GM23248 (cell line): ENCODE data around the gene KIF25. TPM values are rescaled to one million over a fixed set of nuclear protein-coding genes. Genes with fewer than 3 reads are reported as not detected.
"Not testable (repeated sequence)": the region's sequence is repeated elsewhere in the genome, so short reads cannot be mapped to it uniquely, and the experiment has no call there.

ENCODE experiments used
- DNase-seq: peaks from one replicate; pipeline ENCODE4 v3.0.0-alpha.2; 2015
- H2AFZ ChIP-seq: fragments of 200-600 bp; sonication (generic); 2 replicates; pipeline ENCODE4 v1.6.1; 2016; ENCODE audit warnings: antibody characterized with exemption
- H3F3A ChIP-seq: fragments of 200-600 bp; sonication (generic); 2 replicates; pipeline ENCODE4 v1.6.1; 2016; ENCODE audit warnings: mild to moderate bottlenecking, antibody characterized with exemption, mixed run types; ENCODE audit not compliant: insufficient read depth
- H3K27ac ChIP-seq: fragments of 200-600 bp; sonication (generic); 2 replicates; pipeline ENCODE4 v1.5.1; 2016; ENCODE audit warnings: mild to moderate bottlenecking
- H3K27me3 ChIP-seq: fragments of 200-600 bp; sonication (generic); replicated peaks from 2 replicates; pipeline ENCODE4 v1.6.1; 2016; ENCODE audit warnings: mild to moderate bottlenecking; ENCODE audit not compliant: insufficient read depth
- H3K36me3 ChIP-seq: fragments of 200-600 bp; sonication (generic); 2 replicates; pipeline ENCODE4 v1.6.1; 2016; ENCODE audit warnings: low read depth, mild to moderate bottlenecking
- H3K4me1 ChIP-seq: fragments of 200-600 bp; sonication (generic); 2 replicates; pipeline ENCODE4 v1.6.1; 2016; ENCODE audit warnings: mild to moderate bottlenecking; ENCODE audit not compliant: insufficient read depth
- H3K4me2 ChIP-seq: fragments of 200-600 bp; sonication (generic); one replicate; pipeline ENCODE4 v1.6.1; 2016; ENCODE audit warnings: mild to moderate bottlenecking; ENCODE audit not compliant: unreplicated experiment
- H3K4me3 ChIP-seq: fragments of 200-600 bp; sonication (generic); 2 replicates; pipeline ENCODE4 v1.5.1; 2016; ENCODE audit warnings: mild to moderate bottlenecking
- H3K79me2 ChIP-seq: fragments of 200-600 bp; sonication (generic); 2 replicates; pipeline ENCODE4 v1.6.1; 2016; ENCODE audit warnings: mild to moderate bottlenecking; ENCODE audit not compliant: insufficient read depth
- H3K9ac ChIP-seq: fragments of 200-600 bp; sonication (generic); 2 replicates; pipeline ENCODE4 v1.6.1; 2016; ENCODE audit warnings: mild to moderate bottlenecking
- H3K9me2 ChIP-seq: fragments of 200-600 bp; sonication (generic); 2 replicates; pipeline ENCODE4 v1.6.1; 2016; ENCODE audit warnings: mixed run types, mild to moderate bottlenecking, moderate library complexity; ENCODE audit not compliant: insufficient read depth
- H3K9me3 ChIP-seq: fragments of 200-600 bp; sonication (generic); one replicate; pipeline ENCODE4 v1.6.1; 2017; ENCODE audit warnings: low read depth
- H4K20me1 ChIP-seq: fragments of 200-600 bp; sonication (generic); 2 replicates; pipeline ENCODE4 v1.6.0; 2016; ENCODE audit not compliant: insufficient read depth
- EZH2 ChIP-seq: fragments of 200-600 bp; sonication (generic); IDR thresholded peaks from 2 replicates; pipeline ENCODE4 v1.6.1; 2018; ENCODE audit warnings: antibody characterized with exemption, mild to moderate bottlenecking; ENCODE audit not compliant: insufficient read depth, poor library complexity, severe bottlenecking
- EZH2phosphoT487 ChIP-seq: fragments of 200-600 bp; sonication (generic); IDR thresholded peaks from 2 replicates; pipeline ENCODE4 v1.6.1; 2018; ENCODE audit warnings: antibody characterized with exemption, moderate library complexity, mild to moderate bottlenecking, low read depth; ENCODE audit not compliant: insufficient read depth
- WGBS, 2 experiments: methylation state at CpG; one replicate each; pipeline ENCODE4 v1.1.6; 2015 to 2017; ENCODE audit warnings: low lambda C conversion rate in 2 of 2, low coverage in 1 of 2; ENCODE audit errors: missing lambda C conversion rate in 2 of 2; 5-methylcytosine and 5-hydroxymethylcytosine counted together
- in situ Hi-C: fragments of 300-500 bp; cut with MboI; formaldehyde crosslinking; loops from 2 replicates; pipeline ENCODE4 v1.15.0; 2020
- polyA plus RNA-seq: library from polyadenylated mRNA; unstranded; fragments of >200 nt; fragmentation: Nextera tagmentation; extraction: Ambion mirVana; gene quantifications from 2 replicates; pipeline ENCODE4 v1.2.1, GENCODE V29; 2016
- total RNA-seq: library from RNA; depleted of rRNA; stranded (reverse); fragments of >200 nt; shearing (Covaris generic); gene quantifications from 2 replicates; pipeline ENCODE4 v1.2.3, GENCODE V29; 2014

The KIF25 gene
- total and polyA plus RNA-seq, 2 experiments from 2014 or later = not detected

DNA sequence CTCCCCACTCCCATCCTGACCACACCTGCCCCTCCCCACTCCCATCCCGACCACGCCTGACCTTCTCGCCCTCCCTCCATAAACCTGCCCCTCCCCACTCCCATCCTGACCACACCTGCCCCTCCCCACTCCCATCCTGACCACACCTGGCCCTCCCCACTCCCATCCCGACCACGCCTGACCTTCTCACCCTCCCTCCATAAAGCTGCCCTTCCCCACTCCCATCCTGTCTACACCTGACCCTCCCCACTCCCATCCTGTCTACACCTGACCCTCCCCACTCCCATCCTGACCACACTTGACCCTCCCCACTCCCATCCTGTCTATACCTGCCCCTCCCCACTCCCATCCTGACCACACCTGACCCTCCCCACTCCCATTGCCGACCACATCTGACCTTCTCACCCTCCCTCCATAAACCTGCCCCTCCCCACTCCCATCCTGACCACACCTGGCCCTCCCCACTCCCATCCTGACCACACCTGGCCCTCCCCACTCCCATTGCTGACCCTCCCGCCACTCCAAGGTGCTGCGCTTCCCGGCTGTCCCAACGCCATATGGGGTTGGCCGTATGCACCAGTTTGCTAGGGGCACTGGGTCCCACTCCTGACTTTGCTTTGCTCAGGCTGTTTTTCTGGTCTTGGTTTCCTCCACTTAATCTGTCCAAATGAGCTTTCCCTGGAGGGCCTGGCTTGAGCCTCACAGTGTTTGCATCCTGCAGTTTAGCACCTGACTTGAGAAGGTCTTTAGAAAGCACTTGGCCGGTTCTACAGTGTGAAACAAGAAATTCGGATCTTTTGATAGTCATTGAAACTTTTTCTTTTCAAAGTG lies 2.9 kb downstream of the KIF25 start:
- H3K27me3 ChIP-seq = peaks cover 27% of the 10 kb centered on the region
- H3K9me3 ChIP-seq = no peaks in the 10 kb centered on the region
- WGBS, 2 experiments = 81 to 84% methylated on average over 7 to 13 of the region's 13 CpGs
- H3K4me1 ChIP-seq = no peaks in the 10 kb centered on the region
- H3K36me3 ChIP-seq = no peaks in the 10 kb centered on the region
- H3K27ac ChIP-seq = no peak overlapping the region
- H3K9me2 ChIP-seq = no peaks in the 10 kb centered on the region
- in situ Hi-C loops = no loop called here
- no peak for DNase-seq
- no peak overlapping the region for H2AFZ ChIP-seq
- no peaks in the 10 kb centered on the region for H3K79me2 ChIP-seq
- H4K20me1 ChIP-seq = no peaks in the 10 kb centered on the region
- H3K4me3 ChIP-seq = no peak overlapping the region
- no peak for TF ChIP-seq EZH2
- no peak for TF ChIP-seq EZH2phosphoT487
- H3K4me2 ChIP-seq = no peak overlapping the region
- H3K9ac ChIP-seq = no peak overlapping the region
- H3F3A ChIP-seq = 0 out of 2 replicates have a peak, but pooled peaks cover 7% of the 10 kb centered on the region

DNA sequence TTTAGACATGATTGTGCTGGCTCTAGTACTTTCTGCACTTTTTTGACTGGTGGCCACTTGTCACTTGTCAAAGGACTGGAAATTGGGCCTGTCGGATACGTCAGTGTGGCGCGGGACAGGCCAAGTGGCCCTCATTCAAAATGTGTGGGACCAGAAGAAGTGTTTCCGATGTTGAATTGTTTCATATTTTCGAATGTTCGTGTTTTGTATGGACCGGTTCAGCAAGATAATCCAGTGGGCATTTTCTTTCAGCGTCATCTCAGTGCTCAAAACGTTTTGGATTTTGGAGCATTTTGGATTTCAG lies 3.5 kb downstream of the KIF25 start:
- Histone ChIP-seq H3K9me2 (no peaks in the 10 kb centered on the region), H3K36me3 (no peaks in the 10 kb centered on the region), H3F3A (0 out of 2 replicates have a peak, but pooled peaks cover 8% of the 10 kb centered on the region), H3K27me3 (peaks cover 27% of the 10 kb centered on the region), H3K4me1 (no peaks in the 10 kb centered on the region), H3K79me2 (no peaks in the 10 kb centered on the region), H2AFZ (no peak overlapping the region), H4K20me1 (no peaks in the 10 kb centered on the region), H3K9me3 (no peaks in the 10 kb centered on the region), H3K27ac (no peak overlapping the region), H3K4me3 (no peak overlapping the region), H3K9ac (no peak overlapping the region), H3K4me2 (no peak overlapping the region)
- WGBS, 2 experiments = 95 to 98% methylated on average over 10 of the region's 10 CpGs
- TF ChIP-seq EZH2 (no peak), EZH2phosphoT487 (no peak)
- in situ Hi-C loops = no loop called here
- DNase-seq = no peak

DNA sequence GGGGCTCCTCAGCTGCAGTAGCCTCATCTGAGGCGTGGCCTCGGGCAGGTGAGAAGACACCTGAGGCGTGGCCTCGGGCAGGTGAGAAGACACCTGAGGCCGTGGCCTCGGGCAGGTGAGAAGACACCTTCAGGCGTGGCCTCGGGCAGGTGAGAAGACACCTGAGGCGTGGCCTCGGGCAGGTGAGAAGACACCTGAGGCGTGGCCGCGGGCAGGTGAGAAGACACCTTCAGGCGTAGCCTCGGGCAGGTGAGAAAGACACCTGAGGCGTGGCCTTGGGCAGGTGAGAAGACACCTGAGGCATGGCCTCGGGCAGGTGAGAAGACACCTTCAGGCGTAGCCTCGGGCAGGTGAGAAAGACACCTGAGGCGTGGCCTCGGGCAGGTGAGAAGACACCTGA lies 4.0 kb downstream of the KIF25 start:
- H3K79me2 ChIP-seq, H3K9me3 ChIP-seq, H3K9me2 ChIP-seq, H3K27ac ChIP-seq, H3K9ac ChIP-seq, H3K4me3 ChIP-seq, DNase-seq, H3K4me1 ChIP-seq, H3K4me2 ChIP-seq, H2AFZ ChIP-seq, H3K36me3 ChIP-seq, H4K20me1 ChIP-seq, in situ Hi-C loops: not testable (repeated sequence)
- Histone ChIP-seq H3F3A (peaks cover 14% of the 10 kb centered on the region), H3K27me3 (peaks cover 27% of the 10 kb centered on the region)
- 75 to 89% methylated on average over 6 to 21 of the region's 21 CpGs for WGBS, 2 experiments

DNA sequence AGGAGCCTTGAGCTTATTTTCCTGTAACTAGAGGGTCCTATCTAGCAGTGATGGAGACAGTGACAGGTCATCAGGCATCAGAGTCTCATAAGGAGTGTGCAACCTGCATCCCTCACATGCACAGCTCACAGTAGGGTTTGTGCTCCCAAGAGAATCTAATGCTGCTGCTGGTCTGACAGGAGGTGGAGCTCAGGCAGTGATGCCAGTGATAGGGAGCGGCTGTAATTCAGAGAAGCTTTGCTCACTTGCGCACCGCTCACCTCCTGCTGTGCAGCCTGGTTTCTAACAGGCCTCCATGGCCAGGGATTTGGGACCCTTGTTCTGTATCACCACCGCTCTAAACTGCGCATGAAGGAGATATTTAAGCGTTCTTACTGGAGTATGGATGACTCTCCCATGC lies 5.3 kb downstream of the KIF25 start:
- Histone ChIP-seq H3K9ac (no peak overlapping the region), H3K4me3 (no peak overlapping the region), H3K4me2 (no peak overlapping the region), H3K36me3 (no peaks in the 10 kb centered on the region), H3K4me1 (peaks cover 8% of the 10 kb centered on the region), H3K27ac (no peak overlapping the region), H3K9me3 (no peaks in the 10 kb centered on the region), H2AFZ (no peak overlapping the region), H3K27me3 (peaks cover 23% of the 10 kb centered on the region), H3K9me2 (no peaks in the 10 kb centered on the region), H3F3A (peaks cover 21% of the 10 kb centered on the region), H3K79me2 (no peaks in the 10 kb centered on the region), H4K20me1 (no peaks in the 10 kb centered on the region)
- no peak for DNase-seq
- in situ Hi-C loops = no loop called here
- no peak for TF ChIP-seq EZH2phosphoT487
- TF ChIP-seq EZH2 = no peak
- WGBS, 2 experiments = 88 to 90% methylated on average over 6 of the region's 6 CpGs

DNA sequence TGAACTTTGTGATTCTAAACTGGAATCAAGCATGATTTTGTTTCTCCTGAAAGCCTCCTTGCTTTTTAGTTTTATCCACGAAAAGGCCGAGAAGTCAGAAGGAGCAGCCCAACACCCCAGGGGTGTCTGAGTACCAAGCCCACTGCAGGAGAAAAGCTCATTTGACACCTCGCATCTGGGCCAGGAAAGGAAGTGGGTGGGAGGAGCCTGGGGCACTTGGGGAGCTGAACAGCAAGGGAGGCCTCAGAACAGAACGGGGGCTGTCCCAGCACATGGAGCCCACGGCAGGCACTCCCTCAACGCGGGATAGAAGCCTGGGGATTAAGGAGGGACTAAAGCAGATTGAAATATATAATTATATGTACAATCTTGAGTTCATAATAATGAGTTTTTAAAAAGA lies 6.6 kb downstream of the KIF25 start:
- Histone ChIP-seq H2AFZ (no peak overlapping the region), H3K9ac (no peak overlapping the region), H3K4me2 (no peak overlapping the region), H3K79me2 (no peaks in the 10 kb centered on the region), H3F3A (peaks cover 29% of the 10 kb centered on the region), H3K4me3 (no peak overlapping the region), H3K27ac (no peak overlapping the region), H3K27me3 (peaks cover 14% of the 10 kb centered on the region; the same call in 1 of the 2 replicates), H3K4me1 (peaks cover 8% of the 10 kb centered on the region), H3K9me2 (no peaks in the 10 kb centered on the region), H3K36me3 (no peaks in the 10 kb centered on the region), H3K9me3 (no peaks in the 10 kb centered on the region), H4K20me1 (no peaks in the 10 kb centered on the region)
- 92% methylated on average over 6 to 7 of the region's 7 CpGs for WGBS, 2 experiments
- in situ Hi-C loops = no loop called here
- DNase-seq = no peak
- TF ChIP-seq EZH2phosphoT487 (no peak), EZH2 (no peak)
